ENCODE measurements around the gene ART5. TPM values are rescaled to one million over a fixed set of nuclear protein-coding genes. Genes with fewer than 3 reads are reported as not detected.
A peak's percentile ranks its signal among the peaks of the same experiment; 100 is the strongest.

Gene ART5
- polyA plus RNA-seq, 1 experiment, result 0.22 TPM

DNA sequence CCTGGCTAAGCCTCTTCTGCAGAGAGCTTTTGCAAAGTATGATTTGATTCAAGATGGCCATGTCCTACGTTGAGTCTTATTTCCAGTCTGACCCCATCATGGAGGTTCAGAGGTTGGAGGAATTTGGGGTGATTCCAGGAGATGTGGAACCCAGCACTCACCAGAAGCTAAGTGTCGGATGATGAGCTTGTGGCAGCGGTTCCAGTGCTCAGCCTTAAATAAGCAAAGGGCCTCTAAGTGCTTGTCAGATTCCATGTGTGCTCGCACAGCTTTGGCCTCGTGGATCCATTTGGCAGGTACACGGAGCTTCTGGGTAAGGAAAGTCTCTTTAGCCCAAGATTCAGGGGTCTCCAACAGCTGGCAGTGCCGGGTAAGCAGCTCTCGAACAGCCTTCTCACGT lies 41.2 kb upstream of the ART5 start:
- CTCF ChIA-PET, result interaction anchor here (0.9 kb wide), 1 partner anchor 390 kb away, joined by 4 read pairs; no protein-coding TSS in a partner anchor
- POLR2A ChIA-PET, result interaction anchor here (0.9 kb wide), 1 partner anchor 10 kb away, joined by 3 read pairs; no protein-coding TSS in a partner anchor

DNA sequence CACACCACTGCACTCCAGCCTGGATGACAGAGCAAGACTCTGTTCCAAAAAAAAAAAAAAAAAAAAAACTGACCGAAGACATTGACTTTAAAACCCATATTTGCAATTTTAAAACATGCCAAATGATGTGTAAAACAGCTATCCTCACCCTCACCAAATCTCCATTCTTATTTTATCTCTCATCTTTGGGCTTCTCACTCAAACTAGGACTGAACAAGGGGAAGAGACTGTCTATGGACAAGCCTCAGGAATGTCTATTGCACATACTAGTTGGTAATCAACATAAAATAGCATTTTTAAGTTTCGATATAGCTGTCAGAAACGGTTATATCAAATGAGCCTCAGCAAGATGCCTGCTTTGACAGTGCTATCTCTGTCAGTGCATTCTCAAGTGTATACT lies 37.3 kb upstream of the ART5 start:
- no peak overlapping the region for H3K27ac ChIP-seq (ENCODE audit: low read depth, low read length)
- ChIA-PET CTCF (no interaction called here), POLR2A (interaction anchor here (0.7 kb wide), 1 partner anchor 28 kb away, joined by 8 read pairs; no protein-coding TSS in a partner anchor)
- H3K4me3 ChIP-seq (ENCODE audit: low read depth, low read length), result no peak overlapping the region
- H3K9me3 ChIP-seq (ENCODE audit: control insufficient read depth, insufficient read depth, low read length), result no peaks in the 10 kb centered on the region
- TF ChIP-seq, protein P1, sequence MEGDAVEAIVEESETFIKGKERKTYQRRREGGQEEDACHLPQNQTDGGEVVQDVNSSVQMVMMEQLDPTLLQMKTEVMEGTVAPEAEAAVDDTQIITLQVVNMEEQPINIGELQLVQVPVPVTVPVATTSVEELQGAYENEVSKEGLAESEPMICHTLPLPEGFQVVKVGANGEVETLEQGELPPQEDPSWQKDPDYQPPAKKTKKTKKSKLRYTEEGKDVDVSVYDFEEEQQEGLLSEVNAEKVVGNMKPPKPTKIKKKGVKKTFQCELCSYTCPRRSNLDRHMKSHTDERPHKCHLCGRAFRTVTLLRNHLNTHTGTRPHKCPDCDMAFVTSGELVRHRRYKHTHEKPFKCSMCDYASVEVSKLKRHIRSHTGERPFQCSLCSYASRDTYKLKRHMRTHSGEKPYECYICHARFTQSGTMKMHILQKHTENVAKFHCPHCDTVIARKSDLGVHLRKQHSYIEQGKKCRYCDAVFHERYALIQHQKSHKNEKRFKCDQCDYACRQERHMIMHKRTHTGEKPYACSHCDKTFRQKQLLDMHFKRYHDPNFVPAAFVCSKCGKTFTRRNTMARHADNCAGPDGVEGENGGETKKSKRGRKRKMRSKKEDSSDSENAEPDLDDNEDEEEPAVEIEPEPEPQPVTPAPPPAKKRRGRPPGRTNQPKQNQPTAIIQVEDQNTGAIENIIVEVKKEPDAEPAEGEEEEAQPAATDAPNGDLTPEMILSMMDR (IDR thresholded peaks at IDR 0.05; ENCODE audit: low read depth, low read length), result no peak
- DNase-seq (ENCODE audit: low read depth, low spot score), result no peak
- no peaks in the 10 kb centered on the region for H3K27me3 ChIP-seq (ENCODE audit: control insufficient read depth, insufficient read depth, low read length)

More for the DNA sequence above, 41.2 kb upstream of the ART5 start:
- no peak for DNase-seq (ENCODE audit: low read depth, low spot score)
- Histone ChIP-seq H3K27ac (ENCODE audit: low read depth, low read length) (no peak overlapping the region), H3K4me3 (ENCODE audit: low read depth, low read length) (no peak overlapping the region), H3K27me3 (ENCODE audit: control insufficient read depth, insufficient read depth, low read length) (no peaks in the 10 kb centered on the region), H3K9me3 (ENCODE audit: control insufficient read depth, insufficient read depth, low read length) (no peaks in the 10 kb centered on the region)
- TF ChIP-seq, protein P1 (IDR thresholded peaks at IDR 0.05; ENCODE audit: low read depth, low read length), result no peak

DNA sequence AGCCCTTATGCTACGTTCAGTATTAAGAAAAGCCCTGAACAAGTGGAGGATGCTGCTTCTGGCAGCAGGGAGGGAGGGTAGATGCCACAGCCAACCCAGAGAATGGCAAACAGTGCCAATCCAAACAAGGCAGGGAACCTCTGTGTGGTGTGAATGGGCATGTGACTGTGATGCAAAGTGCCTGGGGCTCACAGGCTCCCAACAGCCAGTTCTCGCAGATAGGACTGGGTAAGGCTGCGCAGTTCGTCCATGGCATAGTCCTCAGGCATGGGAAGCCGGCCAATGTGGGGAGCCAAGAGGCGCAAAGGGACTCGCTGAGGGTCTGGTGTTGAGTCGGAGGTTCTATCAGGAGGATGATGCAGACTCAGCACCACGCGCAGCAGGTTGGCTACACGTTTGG lies 34.2 kb upstream of the ART5 start:
- TF ChIP-seq, protein P1 (IDR thresholded peaks at IDR 0.05; ENCODE audit: low read depth, low read length), result no peak
- no peak for DNase-seq (ENCODE audit: low read depth, low spot score)
- CTCF ChIA-PET, result no interaction called here
- POLR2A ChIA-PET, result no interaction called here
- no peak overlapping the region for H3K27ac ChIP-seq (ENCODE audit: low read depth, low read length)
- H3K27me3 ChIP-seq (ENCODE audit: control insufficient read depth, insufficient read depth, low read length), result no peaks in the 10 kb centered on the region
- H3K9me3 ChIP-seq (ENCODE audit: control insufficient read depth, insufficient read depth, low read length), result no peaks in the 10 kb centered on the region
- H3K4me3 ChIP-seq (ENCODE audit: low read depth, low read length), result no peak overlapping the region

DNA sequence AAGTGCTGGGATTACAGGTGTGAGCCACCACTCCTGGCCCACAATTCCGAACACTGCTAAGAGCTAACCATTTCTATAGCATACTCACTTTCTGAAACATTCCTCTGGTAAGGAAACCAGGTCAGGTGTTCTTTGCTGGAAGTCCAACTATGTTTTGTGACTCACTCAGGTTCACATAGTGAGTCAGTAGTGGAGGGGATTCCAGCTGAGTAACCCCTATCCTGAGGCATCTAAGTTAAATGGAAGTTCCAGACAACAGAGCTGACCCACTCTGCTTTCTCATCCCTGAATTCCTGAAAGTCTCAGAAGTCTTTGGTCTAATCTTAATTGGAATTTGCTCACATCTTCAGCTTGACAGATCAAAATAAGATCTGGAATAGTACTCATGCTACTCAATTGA lies 32.4 kb upstream of the ART5 start:
- DNase-seq (ENCODE audit: low read depth, low spot score), result peak; percentile 16
- POLR2A ChIA-PET, result no interaction called here
- no peaks in the 10 kb centered on the region for H3K9me3 ChIP-seq (ENCODE audit: control insufficient read depth, insufficient read depth, low read length)
- no peak overlapping the region for H3K27ac ChIP-seq (ENCODE audit: low read depth, low read length)
- no peaks in the 10 kb centered on the region for H3K27me3 ChIP-seq (ENCODE audit: control insufficient read depth, insufficient read depth, low read length)
- CTCF ChIA-PET, result interaction anchor here (0.6 to 1.2 kb wide), 2 partner anchors 84 to 167 kb away, joined by 3 to 4 read pairs; no protein-coding TSS in a partner anchor
- TF ChIP-seq, protein P1 (IDR thresholded peaks at IDR 0.05; ENCODE audit: low read depth, low read length), result no peak
- no peak overlapping the region for H3K4me3 ChIP-seq (ENCODE audit: low read depth, low read length)

DNA sequence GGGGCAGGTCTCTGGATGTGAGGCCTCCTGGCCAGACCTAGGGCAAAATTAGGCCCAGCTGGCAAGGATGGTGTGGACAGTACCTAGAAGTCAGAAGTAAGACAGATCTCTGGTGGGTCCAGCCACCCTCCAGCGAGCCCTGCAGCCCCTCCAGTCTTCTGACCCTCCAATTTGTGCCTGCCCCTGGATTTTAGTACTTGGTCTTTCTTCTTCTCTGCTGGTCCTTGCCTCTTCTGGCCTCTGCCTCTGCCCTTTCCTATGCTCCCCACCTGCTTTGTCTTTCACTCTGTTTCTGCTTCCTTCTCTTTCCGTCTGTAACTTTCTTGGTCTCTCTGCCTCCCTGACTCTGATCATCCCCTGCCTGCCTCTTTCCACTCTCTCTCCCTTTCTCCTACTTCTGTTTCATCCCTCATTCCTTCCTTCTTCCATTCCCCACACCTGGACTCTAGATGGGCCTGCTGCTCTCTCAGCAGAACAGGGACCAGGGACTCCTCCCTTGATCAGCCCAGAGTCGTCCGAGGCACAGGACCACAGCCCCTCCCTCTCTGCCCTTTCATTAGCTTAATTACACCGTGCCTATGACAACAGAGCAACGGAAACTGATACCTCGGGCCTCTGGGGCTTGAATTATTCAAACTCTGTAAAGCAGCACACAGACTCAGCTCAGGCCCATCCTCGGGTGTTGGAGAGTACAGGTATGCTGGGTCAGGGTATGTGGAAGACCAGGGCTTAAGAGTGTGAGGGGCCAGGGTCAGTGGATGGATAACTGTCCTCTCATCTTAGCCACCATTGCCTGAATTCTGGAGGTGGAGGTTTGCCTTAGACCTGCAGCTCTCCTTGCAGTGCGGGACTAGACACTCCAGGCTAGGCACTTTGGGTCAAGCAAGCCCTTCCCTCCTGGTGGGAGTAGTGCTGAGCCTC lies 29.8 kb upstream of the ART5 start, which contains the start of gene CHRNA10:
Gene CHRNA10 (minus strand): TSS at position 51 of the 921 bp plus-strand sequence. CDS start 72 bp downstream, outside the sequence.
- Histone ChIP-seq H3K4me3 (ENCODE audit: low read depth, low read length) (no peak within 1 kb of the TSS), H3K27me3 (ENCODE audit: control insufficient read depth, insufficient read depth, low read length) (no peaks in the 10 kb centered on the region), H3K9me3 (ENCODE audit: control insufficient read depth, insufficient read depth, low read length) (no peaks in the 10 kb centered on the region; the same call in 1 of the 2 replicates), H3K27ac (ENCODE audit: low read depth, low read length) (peak within 1 kb of the TSS; percentile 2)
- POLR2A ChIA-PET, result no interaction called here
- TF ChIP-seq, protein P1 (IDR thresholded peaks at IDR 0.05; ENCODE audit: low read depth, low read length), result no peak
- CTCF ChIA-PET, result no interaction called here
- no peak for DNase-seq (ENCODE audit: low read depth, low spot score)

Measured in AG04450 (cell line).